GM12873 (cell line): ENCODE data around the gene OR5L2.

Experiments used
- TF ChIP-seq, protein P1 (sequence below): IDR thresholded peaks from 2 replicates; pipeline ENCODE4 v1.5.1; 2012; ENCODE audit warnings: low read depth, mild to moderate bottlenecking, moderate library complexity, low read length, control low read depth; ENCODE audit not compliant: insufficient read depth; ENCODE audit errors: missing control alignments

OR5L2 gene

DNA sequence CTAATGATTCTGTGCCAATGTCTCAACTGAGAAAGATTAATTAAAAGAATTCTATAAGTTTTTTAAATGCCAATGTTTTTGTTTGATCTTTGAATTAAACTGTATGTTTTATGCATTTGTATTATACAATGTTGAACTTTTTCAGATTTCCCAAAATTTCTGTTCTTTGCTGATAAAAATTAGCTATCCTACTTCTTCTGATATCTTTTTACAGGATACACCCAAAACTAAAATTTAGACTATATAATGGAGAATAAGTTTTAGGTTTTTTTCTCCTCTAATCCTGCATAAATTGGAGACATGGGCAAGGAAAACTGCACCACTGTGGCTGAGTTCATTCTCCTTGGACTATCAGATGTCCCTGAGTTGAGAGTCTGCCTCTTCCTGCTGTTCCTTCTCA is at the start of gene OR5L2:
TSS of gene OR5L2 (plus strand) at position 301 of the 400 bp plus-strand sequence. CDS start at position 301, 0 bp downstream.
- TF ChIP-seq, protein P1, sequence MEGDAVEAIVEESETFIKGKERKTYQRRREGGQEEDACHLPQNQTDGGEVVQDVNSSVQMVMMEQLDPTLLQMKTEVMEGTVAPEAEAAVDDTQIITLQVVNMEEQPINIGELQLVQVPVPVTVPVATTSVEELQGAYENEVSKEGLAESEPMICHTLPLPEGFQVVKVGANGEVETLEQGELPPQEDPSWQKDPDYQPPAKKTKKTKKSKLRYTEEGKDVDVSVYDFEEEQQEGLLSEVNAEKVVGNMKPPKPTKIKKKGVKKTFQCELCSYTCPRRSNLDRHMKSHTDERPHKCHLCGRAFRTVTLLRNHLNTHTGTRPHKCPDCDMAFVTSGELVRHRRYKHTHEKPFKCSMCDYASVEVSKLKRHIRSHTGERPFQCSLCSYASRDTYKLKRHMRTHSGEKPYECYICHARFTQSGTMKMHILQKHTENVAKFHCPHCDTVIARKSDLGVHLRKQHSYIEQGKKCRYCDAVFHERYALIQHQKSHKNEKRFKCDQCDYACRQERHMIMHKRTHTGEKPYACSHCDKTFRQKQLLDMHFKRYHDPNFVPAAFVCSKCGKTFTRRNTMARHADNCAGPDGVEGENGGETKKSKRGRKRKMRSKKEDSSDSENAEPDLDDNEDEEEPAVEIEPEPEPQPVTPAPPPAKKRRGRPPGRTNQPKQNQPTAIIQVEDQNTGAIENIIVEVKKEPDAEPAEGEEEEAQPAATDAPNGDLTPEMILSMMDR: no peak

DNA sequence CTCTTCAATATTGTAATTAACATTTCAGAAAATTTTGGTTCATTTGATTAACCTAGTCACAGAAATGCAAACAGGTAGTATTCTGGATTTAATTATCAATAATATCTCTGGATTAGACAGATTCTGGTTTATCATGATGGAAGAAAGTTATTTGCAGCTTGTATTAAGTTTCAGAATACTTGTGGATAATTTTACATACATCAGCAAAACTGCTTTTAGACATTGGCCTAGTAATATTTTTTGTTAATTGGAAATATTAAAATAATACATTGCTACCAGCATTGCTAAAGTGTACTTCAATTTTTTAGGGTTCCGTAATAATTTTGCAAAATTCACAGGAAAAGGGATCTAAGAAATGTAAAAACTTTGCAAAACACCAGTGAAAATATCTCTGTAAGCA is 35.4 kb upstream of the OR5L2 start:
- TF ChIP-seq, protein P1: no peak

DNA sequence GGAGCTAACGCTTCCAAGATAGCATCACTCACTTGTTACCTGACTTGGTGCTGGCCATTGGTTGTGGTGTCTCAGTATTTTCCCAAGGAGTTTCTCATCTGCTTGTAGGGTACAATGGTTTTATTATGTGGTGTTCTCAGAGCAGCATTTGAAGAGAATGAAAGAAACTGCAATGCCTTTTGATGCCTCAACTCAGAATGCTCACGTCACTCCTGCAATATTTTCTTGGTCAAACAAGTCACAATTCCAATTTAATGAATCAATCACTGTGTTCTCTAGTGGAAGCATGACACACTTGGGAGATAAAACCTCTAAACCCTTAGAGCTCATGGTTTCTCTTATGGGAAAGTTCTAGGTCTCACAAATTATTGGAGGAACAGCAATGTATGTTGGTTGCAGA is 33.7 kb upstream of the OR5L2 start:
- TF ChIP-seq, protein P1: no peak

DNA sequence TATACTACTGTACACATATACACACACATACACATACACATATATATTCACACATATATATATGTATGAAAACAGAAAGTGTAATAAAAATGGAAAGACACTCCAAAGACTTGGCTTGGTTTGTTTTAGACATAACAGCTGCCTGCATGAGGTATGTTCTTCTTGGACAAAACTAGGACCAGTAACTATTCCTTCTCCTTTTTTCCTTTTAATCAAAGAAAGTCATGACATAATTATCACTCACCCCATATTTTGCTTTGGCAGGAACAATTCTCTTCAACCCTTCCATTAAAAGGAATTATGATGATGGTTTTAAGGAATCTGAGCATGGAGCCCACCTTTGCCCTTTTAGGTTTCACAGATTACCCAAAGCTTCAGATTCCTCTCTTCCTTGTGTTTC is 31.8 kb upstream of the OR5L2 start, which contains the start of gene OR5D14:
TSS of gene OR5D14 (plus strand) at position 301 of the 400 bp plus-strand sequence. CDS start at position 301, 0 bp downstream.
- TF ChIP-seq, protein P1: no peak

DNA sequence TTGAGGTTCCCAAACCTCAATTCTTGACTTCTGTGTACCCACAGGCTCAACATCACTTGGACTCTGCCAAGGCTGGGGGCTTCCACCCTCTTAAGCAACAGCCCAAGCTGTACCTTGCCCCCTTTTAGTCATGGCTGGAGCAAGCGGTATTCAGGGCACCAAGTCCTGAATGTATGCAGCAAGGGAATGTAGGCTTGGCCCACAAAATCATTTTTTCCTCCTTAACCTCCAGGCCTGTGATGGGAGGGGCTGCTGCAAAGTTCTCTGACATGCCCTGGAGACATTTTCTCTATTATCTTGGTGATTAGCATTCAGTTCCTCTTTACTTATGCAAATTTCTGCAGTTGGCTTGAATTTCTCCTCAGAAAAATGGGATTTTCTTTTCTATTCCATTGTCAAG is 20.8 kb upstream of the OR5L2 start:
- TF ChIP-seq, protein P1: no peak

DNA sequence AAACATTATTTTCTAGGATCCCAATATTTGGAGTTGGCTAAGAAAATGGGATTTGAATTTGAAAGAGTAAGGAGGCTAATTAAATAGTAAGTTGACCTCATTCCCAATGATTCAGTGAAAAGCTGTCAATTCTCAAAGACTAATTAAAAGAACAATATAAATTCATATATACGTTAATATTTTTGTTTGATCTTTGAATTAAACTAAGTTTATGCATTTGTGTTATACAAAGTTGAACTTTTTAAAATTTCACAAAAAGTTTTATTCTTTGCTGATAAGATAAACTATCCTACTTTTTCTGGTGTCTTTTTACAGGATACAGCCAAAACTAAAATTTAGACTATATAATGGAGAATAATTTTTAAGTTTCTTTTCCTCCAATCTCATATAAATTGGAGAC is 16.0 kb upstream of the OR5L2 start, which contains the start of gene OR5L1:
TSS of gene OR5L1 (plus strand) at position 301 of the 400 bp plus-strand sequence. CDS start 100 bp downstream, outside the sequence.
- TF ChIP-seq, protein P1: no peak

DNA sequence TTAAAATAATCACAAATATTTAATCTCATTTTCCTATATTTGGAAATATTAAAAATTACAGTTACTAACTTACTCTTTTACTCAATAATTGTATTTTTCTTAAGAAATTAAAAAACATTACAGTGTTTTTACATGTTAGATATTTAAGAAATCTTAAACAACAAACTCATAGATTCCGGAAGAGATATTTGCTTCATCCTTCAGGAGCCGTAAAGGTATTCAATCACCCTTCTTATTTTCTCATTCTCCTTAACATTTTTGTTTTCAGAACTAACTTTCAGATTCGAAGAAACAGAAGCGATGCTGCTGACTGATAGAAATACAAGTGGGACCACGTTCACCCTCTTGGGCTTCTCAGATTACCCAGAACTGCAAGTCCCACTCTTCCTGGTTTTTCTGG is 7.7 kb upstream of the OR5L2 start, which contains the start of gene OR5D18:
TSS of gene OR5D18 (plus strand) at position 301 of the 400 bp plus-strand sequence. CDS start at position 301, 0 bp downstream.
- TF ChIP-seq, protein P1: no peak

DNA sequence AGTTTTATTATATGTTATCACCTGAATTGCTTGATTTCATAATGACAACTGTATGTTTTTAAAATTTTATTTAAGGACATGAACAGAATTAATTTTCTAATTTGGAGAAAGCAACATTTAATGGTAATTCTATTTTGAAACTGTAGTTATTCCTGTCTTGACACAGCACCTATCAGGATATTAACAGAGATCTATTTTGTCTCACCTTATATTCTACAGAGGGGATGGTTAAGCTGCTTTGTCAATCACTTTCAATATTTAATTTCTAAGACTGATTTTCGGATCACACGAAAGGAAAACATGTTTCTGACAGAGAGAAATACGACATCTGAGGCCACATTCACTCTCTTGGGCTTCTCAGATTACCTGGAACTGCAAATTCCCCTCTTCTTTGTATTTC is 11.4 kb downstream of the OR5L2 start, which contains the start of gene OR5D16:
TSS of gene OR5D16 (plus strand) at position 301 of the 400 bp plus-strand sequence. CDS start at position 301, 0 bp downstream.
- TF ChIP-seq, protein P1: no peak
